Tibial nerve (tissue), 4 donors: ENCODE measurements around the gene FGF16.

Source experiments
- CTCF ChIP-seq, 5 experiments: fragments of 200-600 bp in 3 of 5; fragments of 450-650 bp in 2 of 5; sonication (generic) in 3 of 5; IDR thresholded peaks; one replicate each; pipeline ENCODE4 v1.5.1; 2016 to 2019; ENCODE audit warnings: antibody characterized with exemption in 5 of 5, mild to moderate bottlenecking in 3 of 5, moderate library complexity in 2 of 5
- EP300 ChIP-seq, 2 donors: sonication (generic); formaldehyde crosslinking; IDR thresholded peaks; one replicate each; pipeline ENCODE4 v1.6.1; 2017; ENCODE audit warnings: antibody characterized with exemption in 2 of 2, mild to moderate bottlenecking in 1 of 2
- POLR2A ChIP-seq, 2 donors: fragments of 450-650 bp; IDR thresholded peaks; one replicate each; pipeline ENCODE4 v1.6.1; 2017; ENCODE audit warnings: antibody characterized with exemption in 2 of 2, mild to moderate bottlenecking in 2 of 2, moderate library complexity in 2 of 2

- TF ChIP-seq EP300 (IDR thresholded peaks at IDR 0.05) (no peak), CTCF (IDR thresholded peaks at IDR 0.05) (no peak), POLR2A (IDR thresholded peaks at IDR 0.05) (no peak)
Measured at GRCh38 chrX:77442728-77443127, 4.5 kb upstream of the FGF16 start.
